ENCODE results near the gene PBX3.

DNA sequence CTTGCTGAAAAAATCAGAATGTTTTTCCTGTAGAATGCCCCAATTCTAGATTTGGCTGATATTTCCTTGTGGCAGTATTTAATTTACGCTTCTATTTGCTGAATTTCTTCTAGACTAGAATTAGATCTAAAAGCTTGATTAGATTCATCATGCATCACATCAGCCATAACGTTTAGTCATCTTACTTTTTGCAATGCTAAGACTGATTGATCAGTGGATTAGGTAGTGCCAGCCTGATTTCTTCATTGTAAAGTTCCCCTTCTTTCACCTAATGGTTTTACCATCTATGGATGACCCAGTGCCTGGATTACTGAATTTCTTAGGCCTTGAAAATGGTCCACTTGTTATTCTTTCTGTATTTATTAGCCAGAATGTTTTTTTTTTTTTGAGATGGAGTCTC is 83.9 kb downstream of the PBX3 start:
- TF ChIP-seq CTCF (IDR thresholded peaks at IDR 0.05) (no peak), POLR2A (IDR thresholded peaks at IDR 0.05) (no peak)
